Endothelial cell of umbilical vein (primary cell): ENCODE measurements around the gene SEC24C. TPM values are rescaled to one million over a fixed set of nuclear protein-coding genes. Genes with fewer than 3 reads are reported as not detected.

ENCODE experiments used
- BruUV-seq: library from RNA; stranded (reverse); fragments of 400-500 nt; replicated peaks from 2 replicates; lab custom pipeline; 2021; lab: Mats Ljungman, UMichigan
- CTCF ChIA-PET: fragments of 300-600, 350-600 bp; sonication (Branson Sonifier 250); formaldehyde crosslinking; loops from one replicate; lab custom pipeline; 2021; ENCODE audit warnings: antibody characterized with exemption, inconsistent platforms; lab: Charles Lee
- POLR2A ChIA-PET: fragments of 300-600, 350-600 bp; sonication (Branson Sonifier 250); formaldehyde crosslinking; loops from one replicate; lab custom pipeline; 2021; ENCODE audit warnings: antibody characterized with exemption, inconsistent platforms; lab: Charles Lee
- DNase-seq: peaks from one replicate; pipeline ENCODE4 v3.0.0-alpha.2; 2011; ENCODE audit warnings: low read depth, low spot score
- FAIRE-seq: peaks from 2 replicates; lab custom pipeline; 2011; peaks lifted over from hg19 to GRCh38; lab: Jason Lieb, UNC
- H2AFZ ChIP-seq: 2 replicates; pipeline ENCODE4 v1.6.0; 2012; ENCODE audit warnings: low read depth, low read length, control low read depth, inconsistent platforms
- H3K27ac ChIP-seq: 2 replicates; pipeline ENCODE4 v1.5.1; 2011; ENCODE audit warnings: low read depth, mild to moderate bottlenecking, control low read depth, low read length, moderate library complexity; ENCODE audit not compliant: insufficient read depth
- H3K27me3 ChIP-seq, 2 experiments: 2 replicates each; pipeline versions ENCODE4 v1.6.0 to v1.6.1; 2011; ENCODE audit warnings: low read length in 2 of 2, mixed read lengths in 1 of 2; ENCODE audit not compliant: control insufficient read depth in 2 of 2, insufficient read depth in 2 of 2
- H3K36me3 ChIP-seq, 2 experiments: 2 replicates in 1 of 2; 3 replicates in 1 of 2; pipeline ENCODE4 v1.5.1; 2011; ENCODE audit warnings: low read length in 2 of 2, mild to moderate bottlenecking in 1 of 2, moderate library complexity in 1 of 2; ENCODE audit not compliant: control insufficient read depth in 2 of 2, insufficient read depth in 2 of 2; ENCODE audit errors: extremely low read depth in 1 of 2
- H3K4me1 ChIP-seq: 3 replicates; pipeline ENCODE4 v1.5.1; 2011; ENCODE audit warnings: mild to moderate bottlenecking, low read length; ENCODE audit not compliant: control insufficient read depth, insufficient read depth; ENCODE audit errors: extremely low read depth
- H3K4me2 ChIP-seq: 2 replicates; pipeline ENCODE4 v1.6.1; 2011; ENCODE audit warnings: low read length, control low read depth, mixed read lengths; ENCODE audit not compliant: insufficient read depth
- H3K4me3 ChIP-seq, 3 experiments: fragments of 200-600 bp in 1 of 3; sonication (generic), shearing (Covaris generic) in 1 of 3; replicated peaks in 1 of 3; 2 replicates each; pipeline ENCODE4 v1.5.1; 2011 to 2016; ENCODE audit warnings: control low read depth in 3 of 3, low read length in 3 of 3, mild to moderate bottlenecking in 2 of 3, inconsistent platforms in 1 of 3, low read depth in 1 of 3, moderate library complexity in 1 of 3; ENCODE audit not compliant: insufficient read depth in 1 of 3
- H3K79me2 ChIP-seq: 2 replicates; pipeline ENCODE4 v1.6.0; 2012; ENCODE audit warnings: low read length, inconsistent platforms; ENCODE audit not compliant: control insufficient read depth, insufficient read depth
- H3K9ac ChIP-seq: replicated peaks from 2 replicates; pipeline ENCODE3; 2011; ENCODE audit warnings: low read length, control low read depth; ENCODE audit not compliant: insufficient read depth; ENCODE audit errors: extremely low read depth
- H3K9me1 ChIP-seq: replicated peaks from 3 replicates; pipeline ENCODE4 v1.6.0; 2011; ENCODE audit warnings: mild to moderate bottlenecking, low read length; ENCODE audit not compliant: control insufficient read depth, insufficient read depth; ENCODE audit errors: extremely low read depth
- H3K9me3 ChIP-seq: replicated peaks from 2 replicates; pipeline ENCODE4 v1.5.1; 2012; ENCODE audit warnings: low read length, inconsistent platforms; ENCODE audit not compliant: control insufficient read depth, insufficient read depth
- H4K20me1 ChIP-seq: replicated peaks from 2 replicates; pipeline ENCODE3; 2011; ENCODE audit warnings: mild to moderate bottlenecking, low read length; ENCODE audit not compliant: control insufficient read depth, insufficient read depth; ENCODE audit errors: extremely low read depth
- EZH2 ChIP-seq: IDR thresholded peaks from 2 replicates; pipeline ENCODE4 v1.6.1; 2012; ENCODE audit warnings: borderline replicate concordance, low read depth, mild to moderate bottlenecking, moderate library complexity, low read length, inconsistent platforms; ENCODE audit not compliant: severe bottlenecking
- FOS ChIP-seq: IDR thresholded peaks from 2 replicates; pipeline ENCODE4 v1.6.1; 2011; ENCODE audit warnings: mild to moderate bottlenecking, low read length, moderate library complexity, borderline replicate concordance; ENCODE audit not compliant: insufficient read depth
- GATA2 ChIP-seq: IDR thresholded peaks from 2 replicates; pipeline ENCODE4 v1.7.0; 2011; ENCODE audit warnings: low read depth, mild to moderate bottlenecking, moderate library complexity, mixed read lengths, low read length; ENCODE audit not compliant: insufficient read length, insufficient read depth
- JUN ChIP-seq: IDR thresholded peaks from 2 replicates; pipeline ENCODE4 v1.6.1; 2011; ENCODE audit warnings: borderline replicate concordance, low read depth; ENCODE audit not compliant: insufficient read length, insufficient read depth
- MYC ChIP-seq: IDR thresholded peaks from one replicate; pipeline ENCODE4 v1.6.1; 2011; ENCODE audit warnings: mild to moderate bottlenecking, low read depth, low read length
- POLR2A ChIP-seq: IDR thresholded peaks from 2 replicates; pipeline ENCODE4 v1.6.1; 2012; ENCODE audit warnings: low read depth, mild to moderate bottlenecking, control low read depth, low read length
- POLR2AphosphoS5 ChIP-seq: IDR thresholded peaks from 2 replicates; pipeline ENCODE4 v1.6.1; 2012; ENCODE audit warnings: low read depth, mild to moderate bottlenecking, control low read depth, low read length, moderate library complexity; ENCODE audit not compliant: insufficient read depth
- dilution Hi-C: fragments of 300-500 bp; cut with MboI; formaldehyde crosslinking; loops from one replicate; pipeline ENCODE4 v1.15.0; 2019; ENCODE audit warnings: low sequenced_read_pairs; ENCODE audit not compliant: extremely low pct_ligation_motif_present
- intact Hi-C: fragments of 100-400 bp; cut with micrococcal nuclease; formaldehyde crosslinking; loops from one replicate; pipeline ENCODE4 v1.10.0; 2022
- polyA plus RNA-seq, 4 experiments: library from polyadenylated mRNA; depleted of rRNA in 3 of 4; stranded (reverse) in 3 of 4; unstranded in 1 of 4; fragments of >200 nt; gene quantifications; 2 replicates each; pipeline versions ENCODE4 v1.2.1 to v1.2.3, GENCODE V29; 2011 to 2012; ENCODE audit warnings: missing spikeins in 1 of 4
- total RNA-seq: library from RNA; stranded (reverse); gene quantifications from 2 replicates; pipeline ENCODE4 v1.2.3, GENCODE V29; 2021
- TF ChIP-seq, protein P1 (sequence below), 2 donors: IDR thresholded peaks; 1 replicate in 1 of 2; 2 replicates in 1 of 2; pipeline ENCODE4 v1.5.1; 2011; ENCODE audit warnings: low read length in 2 of 2, mild to moderate bottlenecking in 2 of 2, moderate library complexity in 2 of 2, control low read depth in 1 of 2, inconsistent platforms in 1 of 2, low read depth in 1 of 2; ENCODE audit not compliant: insufficient read depth in 1 of 2; ENCODE audit errors: extremely low read depth in 1 of 2
- TF ChIP-seq, protein P2 (sequence below): IDR thresholded peaks from 2 replicates; pipeline ENCODE4 v1.6.1; 2011; ENCODE audit not compliant: insufficient read depth, insufficient read length

SEC24C gene
- total and polyA plus RNA-seq, 2 donors (not counting 3 experiments of a cell fraction or from before 2014, with no cell fraction given): 95.5 to 108 TPM

DNA sequence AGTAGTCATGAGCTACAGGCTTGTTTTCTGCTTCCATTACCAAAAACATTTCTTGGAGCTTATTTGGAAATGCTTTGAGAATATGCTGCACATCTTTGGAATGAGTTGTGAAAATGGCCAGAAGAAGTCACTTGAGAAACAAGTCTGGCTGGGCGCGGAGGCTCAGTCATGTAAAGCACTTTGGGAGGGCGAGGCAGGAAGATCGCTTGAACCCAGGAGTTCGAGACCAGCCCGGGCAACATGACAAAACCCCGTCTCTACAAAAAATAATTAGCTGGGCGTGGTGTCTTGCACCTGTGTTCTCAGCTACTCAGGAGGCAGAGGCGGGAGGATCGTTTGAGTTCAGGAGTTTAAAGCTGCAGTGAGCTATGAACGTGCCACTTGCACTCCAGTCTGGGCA, 36.8 kb downstream of the SEC24C start:
- dilution Hi-C loops: no loop called here

More for the DNA sequence above, 36.8 kb downstream of the SEC24C start:
- ChIA-PET POLR2A (no interaction called here), CTCF (interaction anchor here (0.5 to 2.2 kb wide), 4 partner anchors 9 to 160 kb away, joined by 3 to 10 read pairs (median 5); a partner anchor contains a TSS)
- Histone ChIP-seq H3K9ac (peak overlapping the region; percentile 84), H3K4me2 (peak overlapping the region; percentile 91), H3K79me2 (peaks cover 49% of the 10 kb centered on the region), H4K20me1 (no peaks in the 10 kb centered on the region), H3K4me3 (peak overlapping the region; percentile 87 to 96 (median 91)), H3K4me1 (peaks cover 21% of the 10 kb centered on the region), H3K27ac (peak overlapping the region; percentile 19), H3K27me3 (no peaks in the 10 kb centered on the region), H3K36me3 (peaks cover 0 to 3% of the 10 kb centered on the region in 2 experiments), H2AFZ (no peak overlapping the region), H3K9me3 (no peaks in the 10 kb centered on the region), H3K9me1 (no peaks in the 10 kb centered on the region)
- no peak for DNase-seq
- TF ChIP-seq, protein P1, sequence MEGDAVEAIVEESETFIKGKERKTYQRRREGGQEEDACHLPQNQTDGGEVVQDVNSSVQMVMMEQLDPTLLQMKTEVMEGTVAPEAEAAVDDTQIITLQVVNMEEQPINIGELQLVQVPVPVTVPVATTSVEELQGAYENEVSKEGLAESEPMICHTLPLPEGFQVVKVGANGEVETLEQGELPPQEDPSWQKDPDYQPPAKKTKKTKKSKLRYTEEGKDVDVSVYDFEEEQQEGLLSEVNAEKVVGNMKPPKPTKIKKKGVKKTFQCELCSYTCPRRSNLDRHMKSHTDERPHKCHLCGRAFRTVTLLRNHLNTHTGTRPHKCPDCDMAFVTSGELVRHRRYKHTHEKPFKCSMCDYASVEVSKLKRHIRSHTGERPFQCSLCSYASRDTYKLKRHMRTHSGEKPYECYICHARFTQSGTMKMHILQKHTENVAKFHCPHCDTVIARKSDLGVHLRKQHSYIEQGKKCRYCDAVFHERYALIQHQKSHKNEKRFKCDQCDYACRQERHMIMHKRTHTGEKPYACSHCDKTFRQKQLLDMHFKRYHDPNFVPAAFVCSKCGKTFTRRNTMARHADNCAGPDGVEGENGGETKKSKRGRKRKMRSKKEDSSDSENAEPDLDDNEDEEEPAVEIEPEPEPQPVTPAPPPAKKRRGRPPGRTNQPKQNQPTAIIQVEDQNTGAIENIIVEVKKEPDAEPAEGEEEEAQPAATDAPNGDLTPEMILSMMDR (IDR thresholded peaks at IDR 0.05; ENCODE audit: extremely low read depth in 1 of 2, insufficient read depth in 1 of 2, low read depth in 1 of 2, low read length in 2 of 2): no peak
- TF ChIP-seq MYC (no peak), POLR2AphosphoS5 (no peak), POLR2A (no peak), EZH2 (no peak), GATA2 (no peak), JUN (no peak), FOS (no peak)
- TF ChIP-seq, protein P2, sequence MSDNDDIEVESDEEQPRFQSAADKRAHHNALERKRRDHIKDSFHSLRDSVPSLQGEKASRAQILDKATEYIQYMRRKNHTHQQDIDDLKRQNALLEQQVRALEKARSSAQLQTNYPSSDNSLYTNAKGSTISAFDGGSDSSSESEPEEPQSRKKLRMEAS: no peak
- intact Hi-C loops: no loop called here
- BruUV-seq: TSS peak; percentile 59
- FAIRE-seq: peak; percentile 8
